Progenitor cell of endocrine pancreas (in vitro differentiated cells): ENCODE results near the gene SMG9. TPM values are rescaled to one million over a fixed set of nuclear protein-coding genes. Genes with fewer than 3 reads are reported as not detected.

Experiments
- DNase-seq: peaks from one replicate; pipeline ENCODE4 v3.0.0; 2021; ENCODE audit warnings: low spot score; ENCODE audit not compliant: unreplicated experiment
- H3K27ac Mint-ChIP-seq: 2 replicates; pipeline ENCODE4 v1.8.0; 2021; ENCODE audit warnings: mild to moderate bottlenecking, moderate library complexity, mixed read lengths
- H3K27me3 Mint-ChIP-seq: 2 replicates; pipeline ENCODE4 v1.8.0; 2021; ENCODE audit warnings: mixed read lengths
- H3K36me3 Mint-ChIP-seq: 2 replicates; pipeline ENCODE4 v1.8.0; 2022; ENCODE audit warnings: mixed read lengths; ENCODE audit not compliant: insufficient read depth
- H3K4me1 Mint-ChIP-seq: 2 replicates; pipeline ENCODE4 v1.8.0; 2021; ENCODE audit warnings: low read depth, mixed read lengths
- H3K4me3 Mint-ChIP-seq: 2 replicates; pipeline ENCODE4 v1.8.0; 2021; ENCODE audit warnings: low read depth, mild to moderate bottlenecking, moderate library complexity, mixed read lengths
- H3K9me3 Mint-ChIP-seq: 2 replicates; pipeline ENCODE4 v1.8.0; 2021; ENCODE audit warnings: low read depth, mixed read lengths
- total RNA-seq: library from RNA; stranded (reverse); gene quantifications from 2 replicates; pipeline ENCODE4 v1.2.1, GENCODE V29; 2021
- TF ChIP-seq, protein P1 (sequence below): fragments of 200-600 bp; sonication (generic); IDR thresholded peaks from one replicate; pipeline ENCODE4 v1.5.0; 2021; ENCODE audit warnings: antibody characterized with exemption, mild to moderate bottlenecking; ENCODE audit not compliant: unreplicated experiment

The SMG9 gene
- total RNA-seq, 1 donor from 2014 or later = 78.9 TPM

DNA sequence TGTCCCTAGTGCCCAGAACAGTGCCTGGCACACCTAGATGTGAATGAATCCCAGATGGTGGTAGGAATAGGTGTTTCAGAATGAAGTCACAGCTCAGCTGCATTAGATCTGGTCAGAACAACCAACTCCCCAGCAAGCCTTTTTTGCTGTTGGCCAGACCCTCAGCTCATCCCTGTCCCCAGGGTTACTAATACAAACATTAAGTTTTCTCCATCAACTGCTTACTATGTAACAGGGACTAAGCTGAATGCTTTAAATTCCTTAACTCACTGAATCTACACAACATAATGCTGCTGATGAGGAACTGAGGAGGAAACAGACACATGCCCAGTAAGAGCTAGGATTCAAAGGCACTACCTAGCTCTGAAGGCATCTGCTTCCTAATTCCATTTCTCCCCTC is 18.8 kb downstream of the SMG9 start:
- TF ChIP-seq, protein P1, sequence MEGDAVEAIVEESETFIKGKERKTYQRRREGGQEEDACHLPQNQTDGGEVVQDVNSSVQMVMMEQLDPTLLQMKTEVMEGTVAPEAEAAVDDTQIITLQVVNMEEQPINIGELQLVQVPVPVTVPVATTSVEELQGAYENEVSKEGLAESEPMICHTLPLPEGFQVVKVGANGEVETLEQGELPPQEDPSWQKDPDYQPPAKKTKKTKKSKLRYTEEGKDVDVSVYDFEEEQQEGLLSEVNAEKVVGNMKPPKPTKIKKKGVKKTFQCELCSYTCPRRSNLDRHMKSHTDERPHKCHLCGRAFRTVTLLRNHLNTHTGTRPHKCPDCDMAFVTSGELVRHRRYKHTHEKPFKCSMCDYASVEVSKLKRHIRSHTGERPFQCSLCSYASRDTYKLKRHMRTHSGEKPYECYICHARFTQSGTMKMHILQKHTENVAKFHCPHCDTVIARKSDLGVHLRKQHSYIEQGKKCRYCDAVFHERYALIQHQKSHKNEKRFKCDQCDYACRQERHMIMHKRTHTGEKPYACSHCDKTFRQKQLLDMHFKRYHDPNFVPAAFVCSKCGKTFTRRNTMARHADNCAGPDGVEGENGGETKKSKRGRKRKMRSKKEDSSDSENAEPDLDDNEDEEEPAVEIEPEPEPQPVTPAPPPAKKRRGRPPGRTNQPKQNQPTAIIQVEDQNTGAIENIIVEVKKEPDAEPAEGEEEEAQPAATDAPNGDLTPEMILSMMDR = no peak
- H3K27me3 Mint-ChIP-seq = no peaks in the 10 kb centered on the region
- no peak overlapping the region for H3K27ac Mint-ChIP-seq
- peaks cover 33% of the 10 kb centered on the region for H3K36me3 Mint-ChIP-seq
- DNase-seq = no peak
- H3K4me3 Mint-ChIP-seq = no peak overlapping the region
- no peaks in the 10 kb centered on the region for H3K4me1 Mint-ChIP-seq
- no peaks in the 10 kb centered on the region for H3K9me3 Mint-ChIP-seq

DNA sequence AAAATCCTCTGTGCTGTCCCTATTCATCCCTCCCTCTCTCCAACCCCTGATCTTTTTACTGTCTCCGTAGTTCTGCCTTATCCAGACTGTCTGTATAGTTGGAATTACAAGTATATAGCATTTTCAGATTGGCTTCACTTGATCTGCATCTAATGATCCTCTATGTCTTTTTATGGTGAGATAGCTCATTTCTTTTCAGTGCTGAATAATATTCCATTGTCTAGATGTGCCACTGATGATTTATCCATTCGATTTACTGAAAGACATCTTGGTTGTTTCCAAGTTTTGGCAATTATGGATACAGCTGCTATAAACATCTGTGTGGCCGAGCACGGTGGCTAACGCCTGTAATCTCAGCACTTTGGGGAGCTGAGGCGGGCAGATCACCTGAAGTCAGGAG is 19.7 kb downstream of the SMG9 start:
- H3K4me3 Mint-ChIP-seq = no peak overlapping the region
- no peaks in the 10 kb centered on the region for H3K4me1 Mint-ChIP-seq
- TF ChIP-seq, protein P1 = no peak
- peaks cover 34% of the 10 kb centered on the region for H3K36me3 Mint-ChIP-seq
- no peak for DNase-seq
- H3K27me3 Mint-ChIP-seq = no peaks in the 10 kb centered on the region
- no peaks in the 10 kb centered on the region for H3K9me3 Mint-ChIP-seq
- H3K27ac Mint-ChIP-seq = no peak overlapping the region

DNA sequence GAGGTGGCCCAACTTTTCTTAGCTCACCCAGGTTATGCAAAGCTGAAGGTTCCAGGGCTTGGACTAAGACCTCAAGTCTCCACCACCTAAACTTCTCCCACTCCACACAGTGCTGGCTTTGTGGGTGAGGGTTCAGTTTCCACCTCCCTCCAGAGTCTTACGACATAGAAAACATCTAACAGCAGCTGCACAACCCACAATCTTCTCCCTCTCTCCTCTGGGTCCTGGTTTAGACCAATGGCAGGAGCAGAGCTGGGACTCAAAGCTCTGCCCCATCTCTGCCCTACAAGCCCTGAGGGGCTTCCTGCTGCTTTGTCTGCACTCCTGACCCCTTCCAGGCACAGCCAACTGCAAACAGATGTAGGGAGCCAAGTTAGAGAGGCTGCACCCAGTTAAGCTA is 22.9 kb downstream of the SMG9 start:
- no peak overlapping the region for H3K4me3 Mint-ChIP-seq
- TF ChIP-seq, protein P1 = no peak
- H3K4me1 Mint-ChIP-seq = no peaks in the 10 kb centered on the region
- H3K9me3 Mint-ChIP-seq = no peaks in the 10 kb centered on the region
- peaks cover 29% of the 10 kb centered on the region for H3K36me3 Mint-ChIP-seq
- no peaks in the 10 kb centered on the region for H3K27me3 Mint-ChIP-seq
- H3K27ac Mint-ChIP-seq = no peak overlapping the region
- no peak for DNase-seq

DNA sequence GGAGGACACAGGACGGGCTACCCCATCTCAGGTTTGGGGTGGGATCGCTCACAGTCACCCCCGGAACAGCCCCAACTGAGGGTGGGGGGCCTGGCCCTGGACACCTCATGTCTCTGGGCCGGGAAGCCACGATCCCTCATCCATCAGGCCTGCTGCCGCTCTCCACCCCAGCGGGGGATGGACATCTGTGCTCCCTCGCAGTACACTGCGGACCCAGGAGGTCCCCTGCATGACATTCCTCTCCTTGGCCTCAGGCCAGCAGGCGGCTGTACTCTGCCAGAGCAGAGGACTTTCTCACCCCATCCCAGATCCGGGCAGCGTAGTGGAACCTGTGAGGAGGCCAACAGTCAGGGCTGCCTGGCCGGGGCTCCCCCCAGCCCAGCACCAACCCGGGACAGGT is 23.4 kb downstream of the SMG9 start:
- Mint-ChIP-seq H3K36me3 (peaks cover 25% of the 10 kb centered on the region), H3K4me1 (no peaks in the 10 kb centered on the region), H3K4me3 (no peak overlapping the region), H3K27me3 (no peaks in the 10 kb centered on the region), H3K9me3 (no peaks in the 10 kb centered on the region), H3K27ac (no peak overlapping the region)
- TF ChIP-seq, protein P1 = no peak
- DNase-seq = no peak

DNA sequence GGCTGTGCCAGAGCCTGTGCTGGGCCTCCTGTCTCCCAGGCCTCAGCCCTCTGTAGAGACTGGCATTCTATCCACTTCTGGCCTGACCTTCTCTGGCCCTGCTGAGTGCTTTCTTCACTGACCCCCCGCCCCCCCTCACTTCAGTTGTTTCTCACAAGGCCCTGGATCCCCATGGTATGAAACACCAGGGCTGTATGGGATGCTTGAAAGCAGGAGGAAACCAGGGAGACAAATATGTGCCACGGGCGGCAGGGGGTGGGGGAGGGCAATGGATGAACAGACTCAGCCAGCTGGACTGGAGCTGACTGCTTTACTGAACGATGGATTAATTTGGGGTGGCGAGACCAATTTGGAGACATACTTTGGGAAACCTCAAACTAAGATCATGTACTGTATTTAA is 24.8 kb downstream of the SMG9 start:
- no peaks in the 10 kb centered on the region for H3K9me3 Mint-ChIP-seq
- H3K4me3 Mint-ChIP-seq = no peak overlapping the region
- H3K36me3 Mint-ChIP-seq = peaks cover 16% of the 10 kb centered on the region
- DNase-seq = no peak
- no peaks in the 10 kb centered on the region for H3K27me3 Mint-ChIP-seq
- no peaks in the 10 kb centered on the region for H3K4me1 Mint-ChIP-seq
- H3K27ac Mint-ChIP-seq = no peak overlapping the region
- TF ChIP-seq, protein P1 = no peak
